OCI-LY7 (cell line): ENCODE results near the gene OR2T11. TPM values are rescaled to one million over a fixed set of nuclear protein-coding genes. Genes with fewer than 3 reads are reported as not detected.

Source experiments
- small RNA-seq: library from RNA; depleted of rRNA; stranded (forward); fragments of <200 nt; gene quantifications from one replicate; pipeline ENCODE3, GENCODE V24; 2014
- total RNA-seq, 2 experiments: library from RNA; depleted of rRNA in 1 of 2; stranded (reverse); fragments of >200 nt in 1 of 2; shearing (Covaris generic) in 1 of 2; gene quantifications; 2 replicates each; pipeline ENCODE4 v1.2.3, GENCODE V29; 2014 to 2022

The OR2T11 gene
- total RNA-seq, 2 experiments from 2014 or later, result not detected

Small RNA genes lying within 50 kb of the gene (small RNA-seq; reads per million reads assigned to genes)
- not detected for gene RF00019

Other genes with a start within 250 kb of the OR2T11 start
- not detected in 2 replicates for gene OR2T1, start 232.0 kb downstream of the OR2T11 start, total RNA-seq (2014; rRNA removed; shearing (Covaris generic))
- gene OR2T1, start 232.0 kb downstream of the OR2T11 start, total RNA-seq (2022), result not detected in 2 replicates
- not detected in 2 replicates for gene OR2T2, start 189.5 kb downstream of the OR2T11 start, total RNA-seq (2014; rRNA removed; shearing (Covaris generic))
- gene OR2T2, start 189.5 kb downstream of the OR2T11 start, total RNA-seq (2022), result not detected in 2 replicates
- gene OR2T3, start 161.7 kb downstream of the OR2T11 start, total RNA-seq (2014; rRNA removed; shearing (Covaris generic)), result not detected in 2 replicates
- not detected in 2 replicates for gene OR2T3, start 161.7 kb downstream of the OR2T11 start, total RNA-seq (2022)
- gene OR2T5, start 146.5 kb downstream of the OR2T11 start, total RNA-seq (2014; rRNA removed; shearing (Covaris generic)), result not detected in 2 replicates
- not detected in 2 replicates for gene OR2T5, start 146.5 kb downstream of the OR2T11 start, total RNA-seq (2022)
- gene OR2G6, start 127.0 kb downstream of the OR2T11 start, total RNA-seq (2014; rRNA removed; shearing (Covaris generic)), result not detected in 2 replicates
- gene OR2G6, start 127.0 kb downstream of the OR2T11 start, total RNA-seq (2022), result not detected in 2 replicates
- gene OR2T29, start 72.3 kb downstream of the OR2T11 start, total RNA-seq (2014; rRNA removed; shearing (Covaris generic)), result not detected in 2 replicates
- gene OR2T29, start 72.3 kb downstream of the OR2T11 start, total RNA-seq (2022), result not detected in 2 replicates
- not detected in 2 replicates for gene OR2T34, start 60.3 kb downstream of the OR2T11 start, total RNA-seq (2014; rRNA removed; shearing (Covaris generic))
- gene OR2T34, start 60.3 kb downstream of the OR2T11 start, total RNA-seq (2022), result not detected in 2 replicates
- gene OR2T10, start 37.4 kb downstream of the OR2T11 start, total RNA-seq (2014; rRNA removed; shearing (Covaris generic)), result not detected in 2 replicates
- gene OR2T10, start 37.4 kb downstream of the OR2T11 start, total RNA-seq (2022), result not detected in 2 replicates
- not detected in 2 replicates for gene OR2T35, start 10.2 kb upstream of the OR2T11 start, total RNA-seq (2014; rRNA removed; shearing (Covaris generic))
- gene OR2T35, start 10.2 kb upstream of the OR2T11 start, total RNA-seq (2022), result not detected in 2 replicates
- gene OR2T27, start 20.4 kb upstream of the OR2T11 start, total RNA-seq (2014; rRNA removed; shearing (Covaris generic)), result not detected in 2 replicates
- not detected in 2 replicates for gene OR2T27, start 20.4 kb upstream of the OR2T11 start, total RNA-seq (2022)
- not detected in 2 replicates for gene OR14I1, start 67.7 kb upstream of the OR2T11 start, total RNA-seq (2014; rRNA removed; shearing (Covaris generic))
- not detected in 2 replicates for gene OR14I1, start 67.7 kb upstream of the OR2T11 start, total RNA-seq (2022)
- gene LYPD8, start 120.7 kb upstream of the OR2T11 start, total RNA-seq (2014; rRNA removed; shearing (Covaris generic)), result not detected in 2 replicates
- gene LYPD8, start 120.7 kb upstream of the OR2T11 start, total RNA-seq (2022), result not detected in 2 replicates
- 14.5 and 16.9 TPM in 2 replicates for gene SH3BP5L, start 190.8 kb upstream of the OR2T11 start, total RNA-seq (2014; rRNA removed; shearing (Covaris generic))
- 21.8 and 24.5 TPM in 2 replicates for gene SH3BP5L, start 190.8 kb upstream of the OR2T11 start, total RNA-seq (2022)
- gene ZNF672, start 203.1 kb upstream of the OR2T11 start, total RNA-seq (2014; rRNA removed; shearing (Covaris generic)), result 45.7 and 56.1 TPM in 2 replicates
- 50.0 and 52.7 TPM in 2 replicates for gene ZNF672, start 203.1 kb upstream of the OR2T11 start, total RNA-seq (2022)
- gene ZNF692, start 224.0 kb upstream of the OR2T11 start, total RNA-seq (2014; rRNA removed; shearing (Covaris generic)), result 49.7 and 65.0 TPM in 2 replicates
- gene ZNF692, start 224.0 kb upstream of the OR2T11 start, total RNA-seq (2022), result 66.2 and 67.4 TPM in 2 replicates